K562 (cell line): ENCODE measurements around the gene GGNBP2. TPM values are rescaled to one million over a fixed set of nuclear protein-coding genes. Genes with fewer than 3 reads are reported as not detected.

Experiments
- BACH1 ChIP-seq: fragments of 200-800 bp; sonication (Bioruptor generic); IDR thresholded peaks from 2 replicates; pipeline ENCODE4 v1.6.1; 2016; ENCODE audit warnings: missing genetic modification characterization, missing compliant biosample characterization
- CCNT2 ChIP-seq: IDR thresholded peaks from 2 replicates; pipeline ENCODE4 v1.6.1; 2011; ENCODE audit warnings: borderline replicate concordance, low read depth, mild to moderate bottlenecking, moderate library complexity, mixed read lengths, low read length; ENCODE audit not compliant: insufficient read length; ENCODE audit errors: extremely low read depth
- DIDO1 ChIP-seq: fragments of 450-650 bp; IDR thresholded peaks from 2 replicates; pipeline ENCODE4 v1.6.1; 2016; ENCODE audit warnings: low read depth, missing biosample characterization, missing genetic modification characterization
- GTF3C2 ChIP-seq: IDR thresholded peaks from 3 replicates; pipeline ENCODE4 v1.6.1; 2011; ENCODE audit warnings: borderline replicate concordance, mild to moderate bottlenecking, moderate library complexity; ENCODE audit not compliant: insufficient read length; ENCODE audit errors: extremely low read depth
- NCOR1 ChIP-seq: fragments of 450-650 bp; IDR thresholded peaks from 2 replicates; pipeline ENCODE4 v1.6.1; 2016; ENCODE audit warnings: mild to moderate bottlenecking, moderate library complexity
- NUFIP1 ChIP-seq: fragments of 450-650 bp; IDR thresholded peaks from 2 replicates; pipeline ENCODE4 v1.6.1; 2018; ENCODE audit not compliant: partially characterized antibody
- PCBP1 ChIP-seq: fragments of 200-400 bp; formaldehyde crosslinking; IDR thresholded peaks from 2 replicates; pipeline ENCODE4 v1.6.1; 2018; ENCODE audit warnings: mild to moderate bottlenecking, low read depth, low read length; ENCODE audit not compliant: poor library complexity, severe bottlenecking
- PRDM10 ChIP-seq: fragments of 450-650 bp; IDR thresholded peaks from 2 replicates; pipeline ENCODE4 v1.6.1; 2018; ENCODE audit not compliant: partially characterized antibody
- SOX6 ChIP-seq: fragments of 450-650 bp; IDR thresholded peaks from 2 replicates; pipeline ENCODE4 v1.6.1; 2014; ENCODE audit warnings: mild to moderate bottlenecking
- SRSF3 ChIP-seq: fragments of 200-400 bp; formaldehyde crosslinking; IDR thresholded peaks from 2 replicates; pipeline ENCODE4 v1.6.1; 2016; ENCODE audit warnings: mild to moderate bottlenecking, low read length, moderate library complexity; ENCODE audit not compliant: insufficient read depth
- TAL1 ChIP-seq: fragments of 450-650 bp; IDR thresholded peaks from 2 replicates; pipeline ENCODE4 v1.6.1; 2016; ENCODE audit warnings: mild to moderate bottlenecking
- ZNF274 ChIP-seq: IDR thresholded peaks from 2 replicates; pipeline ENCODE4 v1.6.1; 2011; ENCODE audit warnings: low read depth, mild to moderate bottlenecking, low read length, moderate library complexity, borderline replicate concordance
- polyA plus RNA-seq, 8 experiments: library from polyadenylated mRNA; depleted of rRNA in 4 of 8; stranded (reverse) in 5 of 8; unstranded in 3 of 8; fragments of >200 nt; fragmentation: Nextera tagmentation in 2 of 8; fragmentation: Illumina TruSeq in 1 of 8; extraction: Ambion mirVana in 2 of 8; extraction: Trizol in 1 of 8; gene quantifications; 2 replicates each; pipeline versions ENCODE4 v1.2.1 to v1.2.3, GENCODE V29; 2011 to 2014; ENCODE audit warnings: inconsistent platforms in 1 of 8, missing spikeins in 1 of 8
- total RNA-seq, 7 experiments: library from RNA; depleted of rRNA in 6 of 7; stranded (reverse); fragments of >200 nt in 6 of 7; fragmentation: Illumina TruSeq in 2 of 7; extraction: Trizol in 2 of 7; gene quantifications; 2 replicates each; pipeline versions ENCODE4 v1.2.1 to v1.2.3, GENCODE V29; 2011 to 2021; ENCODE audit warnings: low replicate concordance in 1 of 7
- TF ChIP-seq, protein P1 (sequence below): fragments of 250-450 bp; sonication (Bioruptor Pico); IDR thresholded peaks from 2 replicates; pipeline ENCODE4 v1.4.0; 2020; ENCODE audit warnings: mild to moderate bottlenecking, moderate library complexity
- TF ChIP-seq, protein P2 (sequence below): fragments of 450-650 bp; IDR thresholded peaks from 2 replicates; pipeline ENCODE4 v1.6.1; 2016; ENCODE audit warnings: mild to moderate bottlenecking

GGNBP2 gene
- total and polyA plus RNA-seq, 9 of the 15 experiments (the other 6 are each of a cell fraction or from before 2014, with no cell fraction given), result 35.7 to 96.6 (median 64.1) TPM

GRCh38 chr17:36601303-36602029, 56.7 kb downstream of the GGNBP2 start, which contains the start of gene MRM1 (continued):
- TF ChIP-seq GTF3C2, result no peak
- no peak for TF ChIP-seq BACH1 (tag)
- TF ChIP-seq TAL1, result no peak
- peak; percentile 26 for TF ChIP-seq PCBP1
- no peak for TF ChIP-seq NCOR1
- TF ChIP-seq DIDO1, result no peak
- 0 out of 2 replicates have a peak, but pooled peaks have one; percentile 6 for TF ChIP-seq SOX6
- no peak for TF ChIP-seq SRSF3
- peak; percentile 51 for TF ChIP-seq PRDM10
- peak; percentile 17 for TF ChIP-seq CCNT2
- TF ChIP-seq, protein P1, sequence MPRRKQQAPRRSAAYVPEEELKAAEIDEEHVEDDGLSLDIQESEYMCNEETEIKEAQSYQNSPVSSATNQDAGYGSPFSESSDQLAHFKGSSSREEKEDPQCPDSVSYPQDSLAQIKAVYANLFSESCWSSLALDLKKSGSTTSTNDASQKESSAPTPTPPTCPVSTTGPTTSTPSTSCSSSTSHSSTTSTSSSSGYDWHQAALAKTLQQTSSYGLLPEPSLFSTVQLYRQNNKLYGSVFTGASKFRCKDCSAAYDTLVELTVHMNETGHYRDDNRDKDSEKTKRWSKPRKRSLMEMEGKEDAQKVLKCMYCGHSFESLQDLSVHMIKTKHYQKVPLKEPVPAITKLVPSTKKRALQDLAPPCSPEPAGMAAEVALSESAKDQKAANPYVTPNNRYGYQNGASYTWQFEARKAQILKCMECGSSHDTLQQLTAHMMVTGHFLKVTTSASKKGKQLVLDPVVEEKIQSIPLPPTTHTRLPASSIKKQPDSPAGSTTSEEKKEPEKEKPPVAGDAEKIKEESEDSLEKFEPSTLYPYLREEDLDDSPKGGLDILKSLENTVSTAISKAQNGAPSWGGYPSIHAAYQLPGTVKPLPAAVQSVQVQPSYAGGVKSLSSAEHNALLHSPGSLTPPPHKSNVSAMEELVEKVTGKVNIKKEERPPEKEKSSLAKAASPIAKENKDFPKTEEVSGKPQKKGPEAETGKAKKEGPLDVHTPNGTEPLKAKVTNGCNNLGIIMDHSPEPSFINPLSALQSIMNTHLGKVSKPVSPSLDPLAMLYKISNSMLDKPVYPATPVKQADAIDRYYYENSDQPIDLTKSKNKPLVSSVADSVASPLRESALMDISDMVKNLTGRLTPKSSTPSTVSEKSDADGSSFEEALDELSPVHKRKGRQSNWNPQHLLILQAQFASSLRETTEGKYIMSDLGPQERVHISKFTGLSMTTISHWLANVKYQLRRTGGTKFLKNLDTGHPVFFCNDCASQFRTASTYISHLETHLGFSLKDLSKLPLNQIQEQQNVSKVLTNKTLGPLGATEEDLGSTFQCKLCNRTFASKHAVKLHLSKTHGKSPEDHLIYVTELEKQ (CRISPR knock-in tag), result no peak
- no peak for TF ChIP-seq ZNF274
- TF ChIP-seq NUFIP1, result no peak
- TF ChIP-seq, protein P2, sequence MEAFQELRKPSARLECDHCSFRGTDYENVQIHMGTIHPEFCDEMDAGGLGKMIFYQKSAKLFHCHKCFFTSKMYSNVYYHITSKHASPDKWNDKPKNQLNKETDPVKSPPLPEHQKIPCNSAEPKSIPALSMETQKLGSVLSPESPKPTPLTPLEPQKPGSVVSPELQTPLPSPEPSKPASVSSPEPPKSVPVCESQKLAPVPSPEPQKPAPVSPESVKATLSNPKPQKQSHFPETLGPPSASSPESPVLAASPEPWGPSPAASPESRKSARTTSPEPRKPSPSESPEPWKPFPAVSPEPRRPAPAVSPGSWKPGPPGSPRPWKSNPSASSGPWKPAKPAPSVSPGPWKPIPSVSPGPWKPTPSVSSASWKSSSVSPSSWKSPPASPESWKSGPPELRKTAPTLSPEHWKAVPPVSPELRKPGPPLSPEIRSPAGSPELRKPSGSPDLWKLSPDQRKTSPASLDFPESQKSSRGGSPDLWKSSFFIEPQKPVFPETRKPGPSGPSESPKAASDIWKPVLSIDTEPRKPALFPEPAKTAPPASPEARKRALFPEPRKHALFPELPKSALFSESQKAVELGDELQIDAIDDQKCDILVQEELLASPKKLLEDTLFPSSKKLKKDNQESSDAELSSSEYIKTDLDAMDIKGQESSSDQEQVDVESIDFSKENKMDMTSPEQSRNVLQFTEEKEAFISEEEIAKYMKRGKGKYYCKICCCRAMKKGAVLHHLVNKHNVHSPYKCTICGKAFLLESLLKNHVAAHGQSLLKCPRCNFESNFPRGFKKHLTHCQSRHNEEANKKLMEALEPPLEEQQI, result no peak
